ENCODE results near the gene BTNL3.
"Not testable (repeated sequence)": the region's sequence is repeated elsewhere in the genome, so short reads cannot be mapped to it uniquely, and the experiment has no call there.

BTNL3 gene

DNA sequence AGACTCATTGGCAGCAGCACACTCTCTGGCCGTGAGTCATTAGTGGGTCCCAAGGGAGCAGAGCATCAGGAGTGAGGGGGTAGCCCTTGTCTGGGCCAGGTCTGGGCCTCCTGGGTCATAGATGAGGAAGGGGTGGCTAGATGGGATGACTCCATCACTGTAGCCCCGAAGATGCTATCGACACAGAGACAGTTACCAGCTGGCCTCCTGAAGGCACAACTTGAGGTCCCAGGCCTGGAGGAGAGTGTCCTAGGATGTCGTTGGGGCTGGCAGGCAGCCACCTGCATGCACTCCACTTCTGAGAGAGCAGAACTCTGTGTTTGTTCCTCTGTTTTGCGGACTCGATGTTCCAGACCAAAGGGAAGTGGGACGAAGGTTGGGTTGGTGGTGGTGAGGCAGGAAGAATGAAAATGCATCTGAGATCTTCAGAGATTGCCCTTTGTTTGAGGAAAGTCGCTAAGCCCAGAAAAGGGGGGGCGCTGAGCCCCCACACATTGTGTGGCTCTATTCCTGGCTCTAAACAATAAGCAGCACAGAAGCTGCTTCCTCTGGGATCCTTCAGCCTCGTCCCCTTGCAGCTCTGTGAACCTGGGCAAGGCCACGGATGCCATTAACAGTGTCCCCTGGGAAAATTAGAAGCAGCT lies 56.1 kb downstream of the BTNL3 start:
- H3K9ac ChIP-seq, result no peak overlapping the region
- H3K4me1 ChIP-seq, result no peaks in the 10 kb centered on the region
- no peak overlapping the region for H3K4me3 ChIP-seq (ENCODE audit: low read depth, low read length)
- no peaks in the 10 kb centered on the region for H3K36me3 ChIP-seq (ENCODE audit: control insufficient read depth, insufficient read depth, low read length)
- no peak overlapping the region for H3K4me2 ChIP-seq (ENCODE audit: low read length)
- peak overlapping the region; percentile 64 for H3K27ac ChIP-seq
- no peaks in the 10 kb centered on the region for H3K79me2 ChIP-seq
- no peaks in the 10 kb centered on the region for H3K27me3 ChIP-seq (ENCODE audit: control insufficient read depth, insufficient read depth, low read length)
- TF ChIP-seq, protein P1, sequence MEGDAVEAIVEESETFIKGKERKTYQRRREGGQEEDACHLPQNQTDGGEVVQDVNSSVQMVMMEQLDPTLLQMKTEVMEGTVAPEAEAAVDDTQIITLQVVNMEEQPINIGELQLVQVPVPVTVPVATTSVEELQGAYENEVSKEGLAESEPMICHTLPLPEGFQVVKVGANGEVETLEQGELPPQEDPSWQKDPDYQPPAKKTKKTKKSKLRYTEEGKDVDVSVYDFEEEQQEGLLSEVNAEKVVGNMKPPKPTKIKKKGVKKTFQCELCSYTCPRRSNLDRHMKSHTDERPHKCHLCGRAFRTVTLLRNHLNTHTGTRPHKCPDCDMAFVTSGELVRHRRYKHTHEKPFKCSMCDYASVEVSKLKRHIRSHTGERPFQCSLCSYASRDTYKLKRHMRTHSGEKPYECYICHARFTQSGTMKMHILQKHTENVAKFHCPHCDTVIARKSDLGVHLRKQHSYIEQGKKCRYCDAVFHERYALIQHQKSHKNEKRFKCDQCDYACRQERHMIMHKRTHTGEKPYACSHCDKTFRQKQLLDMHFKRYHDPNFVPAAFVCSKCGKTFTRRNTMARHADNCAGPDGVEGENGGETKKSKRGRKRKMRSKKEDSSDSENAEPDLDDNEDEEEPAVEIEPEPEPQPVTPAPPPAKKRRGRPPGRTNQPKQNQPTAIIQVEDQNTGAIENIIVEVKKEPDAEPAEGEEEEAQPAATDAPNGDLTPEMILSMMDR (IDR thresholded peaks at IDR 0.05), result no peak
- H2AFZ ChIP-seq, result no peak overlapping the region
- no peaks in the 10 kb centered on the region for H3K9me3 ChIP-seq (ENCODE audit: control insufficient read depth, low read length)

DNA sequence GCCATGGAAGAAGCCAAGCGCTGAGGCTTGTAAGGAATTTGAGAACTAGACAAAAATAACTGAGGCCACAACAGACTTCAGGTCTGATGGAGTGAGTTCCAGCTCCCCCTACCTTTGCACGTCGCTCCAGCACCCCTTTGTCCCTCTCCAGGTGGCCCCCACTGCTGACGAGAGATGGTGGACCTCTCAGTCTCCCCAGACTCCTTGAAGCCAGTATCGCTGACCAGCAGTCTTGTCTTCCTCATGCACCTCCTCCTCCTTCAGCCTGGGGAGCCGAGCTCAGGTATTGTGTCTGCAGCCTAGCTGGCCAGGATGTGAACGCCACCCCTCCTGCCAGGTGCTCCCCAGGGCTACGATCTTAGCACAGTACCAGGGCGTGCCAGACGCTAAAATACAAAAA lies 56.7 kb downstream of the BTNL3 start:
- no peaks in the 10 kb centered on the region for H3K9me3 ChIP-seq (ENCODE audit: control insufficient read depth, low read length)
- no peak overlapping the region for H3K4me2 ChIP-seq (ENCODE audit: low read length)
- no peaks in the 10 kb centered on the region for H3K36me3 ChIP-seq (ENCODE audit: control insufficient read depth, insufficient read depth, low read length)
- H3K9ac ChIP-seq, result no peak overlapping the region
- H3K4me1 ChIP-seq, result no peaks in the 10 kb centered on the region
- no peak overlapping the region for H2AFZ ChIP-seq
- no peaks in the 10 kb centered on the region for H3K79me2 ChIP-seq
- TF ChIP-seq, protein P1 (IDR thresholded peaks at IDR 0.05), result no peak
- H3K27ac ChIP-seq, result peak overlapping the region; percentile 49
- no peak overlapping the region for H3K4me3 ChIP-seq (ENCODE audit: low read depth, low read length)
- H3K27me3 ChIP-seq (ENCODE audit: control insufficient read depth, insufficient read depth, low read length), result no peaks in the 10 kb centered on the region

DNA sequence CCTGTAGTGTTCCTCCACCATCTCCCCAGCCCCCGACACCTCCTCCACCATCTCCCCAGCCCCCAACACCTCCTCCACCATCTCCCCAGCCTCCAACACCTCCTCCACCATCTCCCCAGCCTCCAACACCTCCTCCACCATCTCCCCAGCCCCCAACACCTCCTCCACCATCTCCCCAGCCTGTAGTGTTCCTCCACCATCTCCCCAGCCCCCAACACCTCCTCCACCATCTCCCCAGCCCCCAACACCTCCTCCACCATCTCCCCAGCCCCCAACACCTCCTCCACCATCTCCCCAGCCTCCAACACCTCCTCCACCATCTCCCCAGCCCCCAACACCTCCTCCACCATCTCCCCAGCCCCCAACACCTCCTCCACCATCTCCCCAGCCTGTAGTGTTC lies 57.2 kb downstream of the BTNL3 start:
- not testable (repeated sequence) for H3K9me3 ChIP-seq (ENCODE audit: control insufficient read depth, low read length); H3K4me2 ChIP-seq (ENCODE audit: low read length); H3K4me1 ChIP-seq; H3K27me3 ChIP-seq (ENCODE audit: control insufficient read depth, insufficient read depth, low read length); H3K27ac ChIP-seq; H3K36me3 ChIP-seq (ENCODE audit: control insufficient read depth, insufficient read depth, low read length); H2AFZ ChIP-seq; H3K79me2 ChIP-seq; H3K9ac ChIP-seq; H3K4me3 ChIP-seq (ENCODE audit: low read depth, low read length)

DNA sequence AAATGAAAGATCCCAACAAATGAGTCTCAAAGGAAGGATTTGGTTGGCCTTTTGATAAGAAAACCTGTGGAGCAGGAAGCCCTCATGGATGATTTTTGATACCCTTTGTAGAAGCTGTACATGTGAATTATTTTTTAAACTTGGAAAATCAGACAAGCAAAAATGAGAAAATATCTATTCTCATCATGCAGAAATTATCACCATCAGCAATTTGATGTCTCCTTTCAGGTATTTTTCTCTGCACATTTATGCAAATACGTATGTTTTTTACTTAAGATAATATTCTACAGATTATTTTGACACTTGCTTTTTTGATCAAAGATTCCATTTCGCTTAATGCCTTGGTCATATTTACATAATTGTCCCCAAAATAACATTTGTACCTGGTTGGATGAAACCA lies 58.6 kb downstream of the BTNL3 start:
- Histone ChIP-seq H3K27ac (no peak overlapping the region), H3K4me1 (no peaks in the 10 kb centered on the region), H3K9ac (no peak overlapping the region), H3K36me3 (ENCODE audit: control insufficient read depth, insufficient read depth, low read length) (no peaks in the 10 kb centered on the region), H3K79me2 (no peaks in the 10 kb centered on the region), H3K27me3 (ENCODE audit: control insufficient read depth, insufficient read depth, low read length) (no peaks in the 10 kb centered on the region), H3K9me3 (ENCODE audit: control insufficient read depth, low read length) (no peaks in the 10 kb centered on the region), H3K4me2 (ENCODE audit: low read length) (no peak overlapping the region), H3K4me3 (ENCODE audit: low read depth, low read length) (no peak overlapping the region), H2AFZ (no peak overlapping the region)
- TF ChIP-seq, protein P1 (IDR thresholded peaks at IDR 0.05), result no peak

DNA sequence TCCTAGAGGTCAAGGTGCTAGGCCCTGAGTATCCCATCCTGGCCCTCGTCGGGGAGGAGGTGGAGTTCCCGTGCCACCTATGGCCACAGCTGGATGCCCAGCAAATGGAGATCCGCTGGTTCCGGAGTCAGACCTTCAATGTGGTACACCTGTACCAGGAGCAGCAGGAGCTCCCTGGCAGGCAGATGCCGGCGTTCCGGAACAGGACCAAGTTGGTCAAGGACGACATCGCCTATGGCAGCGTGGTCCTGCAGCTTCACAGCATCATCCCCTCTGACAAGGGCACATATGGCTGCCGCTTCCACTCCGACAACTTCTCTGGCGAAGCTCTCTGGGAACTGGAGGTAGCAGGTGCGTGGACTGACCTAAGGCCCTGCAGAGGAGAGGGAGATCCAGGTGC lies 59.3 kb downstream of the BTNL3 start:
- Histone ChIP-seq H3K36me3 (ENCODE audit: control insufficient read depth, insufficient read depth, low read length) (no peaks in the 10 kb centered on the region), H3K4me1 (no peaks in the 10 kb centered on the region), H3K9me3 (ENCODE audit: control insufficient read depth, low read length) (no peaks in the 10 kb centered on the region), H3K27ac (no peak overlapping the region), H3K4me2 (ENCODE audit: low read length) (no peak overlapping the region), H3K27me3 (ENCODE audit: control insufficient read depth, insufficient read depth, low read length) (no peaks in the 10 kb centered on the region), H3K4me3 (ENCODE audit: low read depth, low read length) (no peak overlapping the region), H3K79me2 (no peaks in the 10 kb centered on the region), H2AFZ (no peak overlapping the region), H3K9ac (no peak overlapping the region)
- TF ChIP-seq, protein P1 (IDR thresholded peaks at IDR 0.05), result no peak

Measured in parathyroid adenoma (tissue), 2 donors.